Breast epithelium (tissue), 3 donors: ENCODE measurements around the gene PARP12.

Experiments used
- POLR2A ChIP-seq: fragments of 450-650 bp; IDR thresholded peaks from one replicate; pipeline ENCODE4 v1.6.1; 2016; ENCODE audit warnings: antibody characterized with exemption, mild to moderate bottlenecking, moderate library complexity
- POLR2AphosphoS5 ChIP-seq, 3 donors: sonication (generic); formaldehyde crosslinking; IDR thresholded peaks; one replicate each; pipeline ENCODE4 v1.6.1; 2017; ENCODE audit warnings: antibody characterized with exemption in 3 of 3
- TF ChIP-seq, protein P1 (sequence below), 3 donors: fragments of 450-650 bp; IDR thresholded peaks; one replicate each; pipeline ENCODE4 v1.5.1; 2016 to 2017; ENCODE audit warnings: antibody characterized with exemption in 3 of 3, mild to moderate bottlenecking in 3 of 3, moderate library complexity in 3 of 3

GRCh38 chr7:139982927-139983920, 79.5 kb downstream of the PARP12 start:
- TF ChIP-seq POLR2AphosphoS5 (IDR thresholded peaks at IDR 0.05): no peak
- TF ChIP-seq, protein P1, sequence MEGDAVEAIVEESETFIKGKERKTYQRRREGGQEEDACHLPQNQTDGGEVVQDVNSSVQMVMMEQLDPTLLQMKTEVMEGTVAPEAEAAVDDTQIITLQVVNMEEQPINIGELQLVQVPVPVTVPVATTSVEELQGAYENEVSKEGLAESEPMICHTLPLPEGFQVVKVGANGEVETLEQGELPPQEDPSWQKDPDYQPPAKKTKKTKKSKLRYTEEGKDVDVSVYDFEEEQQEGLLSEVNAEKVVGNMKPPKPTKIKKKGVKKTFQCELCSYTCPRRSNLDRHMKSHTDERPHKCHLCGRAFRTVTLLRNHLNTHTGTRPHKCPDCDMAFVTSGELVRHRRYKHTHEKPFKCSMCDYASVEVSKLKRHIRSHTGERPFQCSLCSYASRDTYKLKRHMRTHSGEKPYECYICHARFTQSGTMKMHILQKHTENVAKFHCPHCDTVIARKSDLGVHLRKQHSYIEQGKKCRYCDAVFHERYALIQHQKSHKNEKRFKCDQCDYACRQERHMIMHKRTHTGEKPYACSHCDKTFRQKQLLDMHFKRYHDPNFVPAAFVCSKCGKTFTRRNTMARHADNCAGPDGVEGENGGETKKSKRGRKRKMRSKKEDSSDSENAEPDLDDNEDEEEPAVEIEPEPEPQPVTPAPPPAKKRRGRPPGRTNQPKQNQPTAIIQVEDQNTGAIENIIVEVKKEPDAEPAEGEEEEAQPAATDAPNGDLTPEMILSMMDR (IDR thresholded peaks at IDR 0.05): no peak
- no peak for TF ChIP-seq POLR2A
